Uterus (tissue), 2 donors: Measurements from ENCODE around the gene ATG2A.

Source experiments
- POLR2A ChIP-seq, 2 donors: fragments of 450-650 bp; IDR thresholded peaks; one replicate each; pipeline ENCODE4 v1.6.1; 2016; ENCODE audit warnings: antibody characterized with exemption in 2 of 2, mild to moderate bottlenecking in 1 of 2, moderate library complexity in 1 of 2
- TF ChIP-seq, protein P1 (sequence below), 4 experiments: fragments of 200-600 bp in 2 of 4; fragments of 450-650 bp in 2 of 4; sonication (generic) in 2 of 4; IDR thresholded peaks; one replicate each; pipeline ENCODE4 v1.5.1; 2016 to 2019; ENCODE audit warnings: antibody characterized with exemption in 4 of 4, mild to moderate bottlenecking in 2 of 4, moderate library complexity in 1 of 4

DNA sequence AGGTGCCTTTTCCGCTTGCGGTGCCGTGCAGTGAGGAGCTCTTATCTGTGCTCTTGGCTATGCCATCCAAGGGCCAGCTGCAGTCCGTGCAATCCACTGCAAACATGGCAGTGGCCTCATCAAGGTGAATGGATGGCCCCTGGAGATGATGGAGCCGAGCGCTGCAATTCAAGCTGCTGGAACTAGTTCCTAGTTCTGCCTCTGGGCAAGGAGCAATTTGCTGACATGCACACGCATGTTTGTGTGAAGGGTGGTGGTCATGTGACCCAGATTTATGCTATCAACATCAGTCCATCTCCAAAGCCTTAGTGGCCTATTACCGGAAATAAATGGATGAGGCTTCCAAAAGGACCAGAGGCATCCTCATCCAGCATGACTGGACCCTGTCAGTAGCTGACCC lies 35.5 kb downstream of the ATG2A start:
- TF ChIP-seq, protein P1, sequence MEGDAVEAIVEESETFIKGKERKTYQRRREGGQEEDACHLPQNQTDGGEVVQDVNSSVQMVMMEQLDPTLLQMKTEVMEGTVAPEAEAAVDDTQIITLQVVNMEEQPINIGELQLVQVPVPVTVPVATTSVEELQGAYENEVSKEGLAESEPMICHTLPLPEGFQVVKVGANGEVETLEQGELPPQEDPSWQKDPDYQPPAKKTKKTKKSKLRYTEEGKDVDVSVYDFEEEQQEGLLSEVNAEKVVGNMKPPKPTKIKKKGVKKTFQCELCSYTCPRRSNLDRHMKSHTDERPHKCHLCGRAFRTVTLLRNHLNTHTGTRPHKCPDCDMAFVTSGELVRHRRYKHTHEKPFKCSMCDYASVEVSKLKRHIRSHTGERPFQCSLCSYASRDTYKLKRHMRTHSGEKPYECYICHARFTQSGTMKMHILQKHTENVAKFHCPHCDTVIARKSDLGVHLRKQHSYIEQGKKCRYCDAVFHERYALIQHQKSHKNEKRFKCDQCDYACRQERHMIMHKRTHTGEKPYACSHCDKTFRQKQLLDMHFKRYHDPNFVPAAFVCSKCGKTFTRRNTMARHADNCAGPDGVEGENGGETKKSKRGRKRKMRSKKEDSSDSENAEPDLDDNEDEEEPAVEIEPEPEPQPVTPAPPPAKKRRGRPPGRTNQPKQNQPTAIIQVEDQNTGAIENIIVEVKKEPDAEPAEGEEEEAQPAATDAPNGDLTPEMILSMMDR (IDR thresholded peaks at IDR 0.05) = no peak
- no peak for TF ChIP-seq POLR2A (IDR thresholded peaks at IDR 0.05)
